ENCODE data around the gene BOLA1.

The BOLA1 gene

DNA sequence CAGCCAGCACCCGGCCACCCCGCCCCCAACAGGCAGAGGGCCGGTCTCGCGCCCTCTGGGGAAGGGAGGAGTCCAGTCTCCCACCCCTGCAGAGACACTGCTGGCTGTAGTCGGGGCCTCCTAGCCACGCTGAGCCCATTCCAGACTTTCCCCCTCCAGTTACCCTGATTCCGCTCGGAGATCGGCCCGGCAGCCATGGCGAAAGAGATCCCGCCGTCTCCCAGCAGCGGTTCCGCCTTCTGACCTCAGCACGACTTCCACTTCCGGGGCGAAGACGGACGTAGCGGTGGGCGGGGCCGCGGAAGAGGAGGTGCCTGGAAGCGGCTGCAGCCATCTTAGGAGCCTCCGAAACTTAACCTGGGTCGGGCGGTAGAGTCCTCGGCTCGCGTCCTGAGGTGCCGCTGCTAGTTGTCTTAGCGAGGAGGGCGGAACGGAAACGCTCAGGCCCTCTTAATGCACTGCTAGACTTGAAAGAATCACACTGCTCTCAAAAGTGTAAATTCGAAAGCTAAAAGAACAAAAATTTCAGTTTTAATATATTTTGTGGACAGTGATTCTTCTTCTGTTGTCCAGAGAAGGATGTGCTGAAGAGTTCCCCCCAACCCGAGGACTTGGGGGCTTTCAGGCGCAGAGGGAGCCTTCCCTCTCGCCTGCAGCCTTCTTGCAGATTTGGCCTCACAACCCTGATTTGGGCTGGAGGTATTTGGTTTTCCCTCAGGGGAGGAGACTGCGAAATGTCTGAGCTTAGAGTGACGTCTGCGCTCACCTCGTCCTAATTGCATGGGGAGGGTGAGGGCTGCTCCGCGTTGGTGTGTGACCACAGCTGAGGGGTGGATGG lies 28.4 kb downstream of the BOLA1 start, which contains the start of gene SF3B4:
Gene SF3B4, minus strand, starts transcription at position 241 of the 838 bp plus-strand sequence. Its CDS starts 44 bp downstream, at position 197.
- Histone ChIP-seq H3K9ac (peak within 1 kb of the TSS; percentile 67), H3K4me3 (ENCODE audit: low read depth, low read length) (peak within 1 kb of the TSS; percentile 81), H3K9me3 (ENCODE audit: control insufficient read depth, low read length) (no peaks in the 10 kb centered on the region), H3K27ac (peak within 1 kb of the TSS; percentile 99), H3K79me2 (peaks cover 7% of the 10 kb centered on the region), H3K4me2 (ENCODE audit: low read length) (peak within 1 kb of the TSS; percentile 71), H3K4me1 (peaks cover 3% of the 10 kb centered on the region), H3K27me3 (ENCODE audit: control insufficient read depth, insufficient read depth, low read length) (no peaks in the 10 kb centered on the region), H3K36me3 (ENCODE audit: control insufficient read depth, insufficient read depth, low read length) (no peaks in the 10 kb centered on the region), H2AFZ (peak within 1 kb of the TSS; percentile 78)
- TF ChIP-seq, protein P1, sequence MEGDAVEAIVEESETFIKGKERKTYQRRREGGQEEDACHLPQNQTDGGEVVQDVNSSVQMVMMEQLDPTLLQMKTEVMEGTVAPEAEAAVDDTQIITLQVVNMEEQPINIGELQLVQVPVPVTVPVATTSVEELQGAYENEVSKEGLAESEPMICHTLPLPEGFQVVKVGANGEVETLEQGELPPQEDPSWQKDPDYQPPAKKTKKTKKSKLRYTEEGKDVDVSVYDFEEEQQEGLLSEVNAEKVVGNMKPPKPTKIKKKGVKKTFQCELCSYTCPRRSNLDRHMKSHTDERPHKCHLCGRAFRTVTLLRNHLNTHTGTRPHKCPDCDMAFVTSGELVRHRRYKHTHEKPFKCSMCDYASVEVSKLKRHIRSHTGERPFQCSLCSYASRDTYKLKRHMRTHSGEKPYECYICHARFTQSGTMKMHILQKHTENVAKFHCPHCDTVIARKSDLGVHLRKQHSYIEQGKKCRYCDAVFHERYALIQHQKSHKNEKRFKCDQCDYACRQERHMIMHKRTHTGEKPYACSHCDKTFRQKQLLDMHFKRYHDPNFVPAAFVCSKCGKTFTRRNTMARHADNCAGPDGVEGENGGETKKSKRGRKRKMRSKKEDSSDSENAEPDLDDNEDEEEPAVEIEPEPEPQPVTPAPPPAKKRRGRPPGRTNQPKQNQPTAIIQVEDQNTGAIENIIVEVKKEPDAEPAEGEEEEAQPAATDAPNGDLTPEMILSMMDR (IDR thresholded peaks at IDR 0.05), result peak; percentile 18

DNA sequence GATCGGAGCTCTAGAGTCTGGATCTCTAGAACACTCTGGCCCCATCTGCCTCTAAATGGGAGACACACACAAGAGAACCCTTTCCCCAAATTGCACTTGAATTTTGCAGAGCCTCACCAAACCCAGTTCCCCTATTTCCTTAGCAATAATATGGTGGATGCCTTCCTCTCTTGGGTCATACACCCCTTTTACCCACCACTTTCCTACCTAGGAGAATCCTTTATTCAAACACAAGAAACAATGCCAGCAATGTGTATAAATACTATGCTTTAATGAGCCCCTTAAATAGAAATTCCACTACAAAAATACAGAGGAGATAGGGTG lies 29.0 kb downstream of the BOLA1 start:
- H3K36me3 ChIP-seq (ENCODE audit: control insufficient read depth, insufficient read depth, low read length), result no peaks in the 10 kb centered on the region
- no peaks in the 10 kb centered on the region for H3K27me3 ChIP-seq (ENCODE audit: control insufficient read depth, insufficient read depth, low read length)
- TF ChIP-seq, protein P1 (IDR thresholded peaks at IDR 0.05), result no peak
- peak overlapping the region; percentile 81 for H3K4me3 ChIP-seq (ENCODE audit: low read depth, low read length)
- H2AFZ ChIP-seq, result peak overlapping the region; percentile 78
- H3K9ac ChIP-seq, result no peak overlapping the region
- H3K27ac ChIP-seq, result peak overlapping the region; percentile 99
- H3K9me3 ChIP-seq (ENCODE audit: control insufficient read depth, low read length), result no peaks in the 10 kb centered on the region
- peaks cover 7% of the 10 kb centered on the region for H3K79me2 ChIP-seq
- peak overlapping the region; percentile 71 for H3K4me2 ChIP-seq (ENCODE audit: low read length)
- H3K4me1 ChIP-seq, result peaks cover 3% of the 10 kb centered on the region

DNA sequence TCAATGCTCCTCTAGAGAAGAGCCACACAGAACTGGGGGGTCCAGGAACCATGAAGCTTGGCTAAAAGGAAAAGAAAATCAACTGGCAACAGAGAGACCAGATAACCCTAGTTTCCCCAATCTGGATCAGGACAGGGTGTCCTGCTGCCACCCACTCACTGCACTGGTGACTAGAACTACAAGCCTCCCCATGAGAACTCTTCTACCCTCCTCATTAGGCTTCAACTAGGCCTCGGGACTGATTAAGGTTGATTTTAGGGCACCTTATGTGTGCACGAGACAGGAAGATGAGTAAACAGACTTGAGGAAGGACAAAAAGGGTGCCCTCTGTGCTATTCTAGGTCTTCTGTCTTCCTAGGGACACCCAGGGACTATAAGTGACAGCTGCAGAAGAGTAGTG lies 30.5 kb downstream of the BOLA1 start:
- H2AFZ ChIP-seq, result no peak overlapping the region
- peaks cover 7% of the 10 kb centered on the region for H3K79me2 ChIP-seq
- H3K9ac ChIP-seq, result no peak overlapping the region
- no peaks in the 10 kb centered on the region for H3K36me3 ChIP-seq (ENCODE audit: control insufficient read depth, insufficient read depth, low read length)
- no peaks in the 10 kb centered on the region for H3K9me3 ChIP-seq (ENCODE audit: control insufficient read depth, low read length)
- TF ChIP-seq, protein P1 (IDR thresholded peaks at IDR 0.05), result no peak
- H3K4me2 ChIP-seq (ENCODE audit: low read length), result no peak overlapping the region
- no peaks in the 10 kb centered on the region for H3K27me3 ChIP-seq (ENCODE audit: control insufficient read depth, insufficient read depth, low read length)
- H3K4me1 ChIP-seq, result peaks cover 3% of the 10 kb centered on the region
- H3K4me3 ChIP-seq (ENCODE audit: low read depth, low read length), result no peak overlapping the region
- H3K27ac ChIP-seq, result no peak overlapping the region

DNA sequence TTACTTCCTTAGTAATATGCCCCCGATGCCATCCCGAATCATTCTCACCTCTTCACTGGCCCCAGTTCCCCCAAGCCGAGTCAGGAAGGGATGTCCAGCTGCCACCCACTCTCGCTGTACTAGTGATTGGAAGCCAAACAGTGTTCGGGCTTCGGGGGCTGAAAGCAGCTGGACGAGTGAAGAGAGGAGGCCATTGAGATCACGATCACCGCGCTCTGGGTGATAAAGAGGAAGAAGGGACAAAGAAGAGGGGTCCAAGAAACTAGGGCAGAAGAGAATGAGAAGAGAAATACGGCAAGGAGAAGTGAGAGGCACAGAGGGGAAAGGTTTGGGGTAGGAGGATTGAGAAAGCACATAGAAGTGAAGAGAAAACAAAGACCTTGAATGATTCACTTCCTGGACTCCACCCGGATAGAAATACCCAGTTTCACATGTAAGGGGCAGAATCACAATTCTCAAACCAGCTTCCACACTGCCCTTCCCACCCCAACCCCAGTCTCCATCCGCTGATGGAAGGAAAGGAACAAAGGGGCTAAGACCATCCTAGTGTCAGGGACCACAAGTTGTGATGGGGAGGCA lies 31.9 kb downstream of the BOLA1 start:
- no peaks in the 10 kb centered on the region for H3K9me3 ChIP-seq (ENCODE audit: control insufficient read depth, low read length)
- no peaks in the 10 kb centered on the region for H3K36me3 ChIP-seq (ENCODE audit: control insufficient read depth, insufficient read depth, low read length)
- no peak overlapping the region for H2AFZ ChIP-seq
- H3K4me1 ChIP-seq, result peaks cover 6% of the 10 kb centered on the region
- H3K4me2 ChIP-seq (ENCODE audit: low read length), result no peak overlapping the region
- TF ChIP-seq, protein P1 (IDR thresholded peaks at IDR 0.05), result no peak
- H3K9ac ChIP-seq, result no peak overlapping the region
- no peaks in the 10 kb centered on the region for H3K27me3 ChIP-seq (ENCODE audit: control insufficient read depth, insufficient read depth, low read length)
- peaks cover 7% of the 10 kb centered on the region for H3K79me2 ChIP-seq
- H3K27ac ChIP-seq, result no peak overlapping the region
- no peak overlapping the region for H3K4me3 ChIP-seq (ENCODE audit: low read depth, low read length)
